T-helper 1 cell treated with Interleukin-12 subunit alpha and Interleukin-12 subunit beta and Interleukin-4 antibody, amounts not matched to agents 30 μg/mL and 1 μg/mL, for 36 hours (primary cell): ENCODE results near the gene CTSC.

Experiments
- H3K27ac Mint-ChIP-seq: one replicate; pipeline ENCODE4 v1.8.0; 2021; ENCODE audit warnings: mild to moderate bottlenecking, mixed read lengths
- H3K27me3 Mint-ChIP-seq: one replicate; pipeline ENCODE4 v1.8.0; 2021; ENCODE audit warnings: low read depth, mixed read lengths
- H3K36me3 Mint-ChIP-seq: one replicate; pipeline ENCODE4 v1.8.0; 2021; ENCODE audit warnings: low read depth, mixed read lengths
- H3K4me1 Mint-ChIP-seq: one replicate; pipeline ENCODE4 v1.8.0; 2021; ENCODE audit warnings: low read depth, mixed read lengths
- H3K4me3 Mint-ChIP-seq: one replicate; pipeline ENCODE4 v1.8.0; 2021; ENCODE audit warnings: mild to moderate bottlenecking, moderate library complexity, mixed read lengths
- H3K9me3 Mint-ChIP-seq: one replicate; pipeline ENCODE4 v1.8.0; 2021; ENCODE audit warnings: mixed read lengths

The CTSC gene

GRCh38 chr11:88337181-88337986 lies at the start of gene CTSC:
Gene CTSC (minus strand): TSS chr11:88337736. CDS start chr11:88337672, 64 bp downstream.
- Mint-ChIP-seq H3K27ac (peak within 1 kb of the TSS; percentile 89), H3K4me3 (peak within 1 kb of the TSS; percentile 92), H3K36me3 (peaks cover 27% of the 10 kb centered on the region), H3K4me1 (peaks cover 45% of the 10 kb centered on the region), H3K9me3 (no peaks in the 10 kb centered on the region), H3K27me3 (no peaks in the 10 kb centered on the region)

GRCh38 chr11:88384669-88385005 lies 47.1 kb upstream of the CTSC start:
- no peak overlapping the region for H3K4me3 Mint-ChIP-seq
- H3K9me3 Mint-ChIP-seq = no peaks in the 10 kb centered on the region
- H3K27ac Mint-ChIP-seq = no peak overlapping the region
- no peaks in the 10 kb centered on the region for H3K27me3 Mint-ChIP-seq
- peaks cover 11% of the 10 kb centered on the region for H3K4me1 Mint-ChIP-seq
- peaks cover 2% of the 10 kb centered on the region for H3K36me3 Mint-ChIP-seq

- Mint-ChIP-seq H3K36me3 (peaks cover 2% of the 10 kb centered on the region), H3K9me3 (no peaks in the 10 kb centered on the region), H3K27ac (peak overlapping the region; percentile 18), H3K4me3 (no peak overlapping the region), H3K4me1 (peaks cover 11% of the 10 kb centered on the region), H3K27me3 (no peaks in the 10 kb centered on the region)
These were observed 46.6 kb upstream of the CTSC start for GRCh38 chr11:88384004-88384668.

GRCh38 chr11:88383447-88383846 lies 45.9 kb upstream of the CTSC start:
- H3K4me3 Mint-ChIP-seq = no peak overlapping the region
- no peaks in the 10 kb centered on the region for H3K9me3 Mint-ChIP-seq
- no peak overlapping the region for H3K27ac Mint-ChIP-seq
- H3K27me3 Mint-ChIP-seq = no peaks in the 10 kb centered on the region
- peaks cover 2% of the 10 kb centered on the region for H3K36me3 Mint-ChIP-seq
- peaks cover 11% of the 10 kb centered on the region for H3K4me1 Mint-ChIP-seq

GRCh38 chr11:88379130-88379529 lies 41.6 kb upstream of the CTSC start:
- no peaks in the 10 kb centered on the region for H3K27me3 Mint-ChIP-seq
- H3K27ac Mint-ChIP-seq = no peak overlapping the region
- no peaks in the 10 kb centered on the region for H3K9me3 Mint-ChIP-seq
- H3K36me3 Mint-ChIP-seq = peaks cover 3% of the 10 kb centered on the region
- peaks cover 11% of the 10 kb centered on the region for H3K4me1 Mint-ChIP-seq
- H3K4me3 Mint-ChIP-seq = no peak overlapping the region

GRCh38 chr11:88378422-88379066 lies 41.0 kb upstream of the CTSC start:
- H3K36me3 Mint-ChIP-seq = peaks cover 5% of the 10 kb centered on the region
- H3K4me1 Mint-ChIP-seq = peaks cover 9% of the 10 kb centered on the region
- H3K9me3 Mint-ChIP-seq = no peaks in the 10 kb centered on the region
- H3K27ac Mint-ChIP-seq = no peak overlapping the region
- no peaks in the 10 kb centered on the region for H3K27me3 Mint-ChIP-seq
- no peak overlapping the region for H3K4me3 Mint-ChIP-seq

- Mint-ChIP-seq H3K4me1 (peaks cover 9% of the 10 kb centered on the region), H3K27me3 (no peaks in the 10 kb centered on the region), H3K36me3 (peaks cover 5% of the 10 kb centered on the region), H3K4me3 (no peak overlapping the region), H3K27ac (no peak overlapping the region), H3K9me3 (no peaks in the 10 kb centered on the region)
These were observed 40.1 kb upstream of the CTSC start for GRCh38 chr11:88377646-88378045.

GRCh38 chr11:88377144-88377543 lies 39.6 kb upstream of the CTSC start:
- no peaks in the 10 kb centered on the region for H3K27me3 Mint-ChIP-seq
- no peaks in the 10 kb centered on the region for H3K9me3 Mint-ChIP-seq
- H3K4me3 Mint-ChIP-seq = no peak overlapping the region
- no peak overlapping the region for H3K27ac Mint-ChIP-seq
- H3K36me3 Mint-ChIP-seq = peaks cover 5% of the 10 kb centered on the region
- peaks cover 9% of the 10 kb centered on the region for H3K4me1 Mint-ChIP-seq

- Mint-ChIP-seq H3K4me1 (peaks cover 12% of the 10 kb centered on the region), H3K4me3 (no peak overlapping the region), H3K27me3 (peaks cover 4% of the 10 kb centered on the region), H3K9me3 (no peaks in the 10 kb centered on the region), H3K36me3 (peaks cover 5% of the 10 kb centered on the region), H3K27ac (no peak overlapping the region)
These were observed 38.5 kb upstream of the CTSC start for GRCh38 chr11:88375927-88376470.

GRCh38 chr11:88370782-88371181 lies 33.2 kb upstream of the CTSC start:
- peaks cover 2% of the 10 kb centered on the region for H3K36me3 Mint-ChIP-seq
- no peak overlapping the region for H3K27ac Mint-ChIP-seq
- no peaks in the 10 kb centered on the region for H3K9me3 Mint-ChIP-seq
- H3K4me3 Mint-ChIP-seq = no peak overlapping the region
- peaks cover 7% of the 10 kb centered on the region for H3K27me3 Mint-ChIP-seq
- H3K4me1 Mint-ChIP-seq = peaks cover 16% of the 10 kb centered on the region

GRCh38 chr11:88367310-88367709 lies 29.8 kb upstream of the CTSC start:
- Mint-ChIP-seq H3K4me1 (peaks cover 23% of the 10 kb centered on the region), H3K36me3 (peaks cover 1% of the 10 kb centered on the region), H3K27ac (no peak overlapping the region), H3K27me3 (peaks cover 7% of the 10 kb centered on the region), H3K4me3 (no peak overlapping the region), H3K9me3 (no peaks in the 10 kb centered on the region)

- H3K27ac Mint-ChIP-seq = no peak overlapping the region
- peaks cover 1% of the 10 kb centered on the region for H3K36me3 Mint-ChIP-seq
- no peak overlapping the region for H3K4me3 Mint-ChIP-seq
- no peaks in the 10 kb centered on the region for H3K27me3 Mint-ChIP-seq
- H3K9me3 Mint-ChIP-seq = no peaks in the 10 kb centered on the region
- H3K4me1 Mint-ChIP-seq = peaks cover 30% of the 10 kb centered on the region
These were observed 26.1 kb upstream of the CTSC start for GRCh38 chr11:88363648-88364065.

GRCh38 chr11:88363004-88363403 lies 25.5 kb upstream of the CTSC start:
- H3K9me3 Mint-ChIP-seq = no peaks in the 10 kb centered on the region
- H3K4me3 Mint-ChIP-seq = no peak overlapping the region
- H3K27ac Mint-ChIP-seq = no peak overlapping the region
- H3K4me1 Mint-ChIP-seq = peaks cover 31% of the 10 kb centered on the region
- no peaks in the 10 kb centered on the region for H3K27me3 Mint-ChIP-seq
- peaks cover 1% of the 10 kb centered on the region for H3K36me3 Mint-ChIP-seq

GRCh38 chr11:88360141-88360540 lies 22.6 kb upstream of the CTSC start:
- Mint-ChIP-seq H3K27me3 (no peaks in the 10 kb centered on the region), H3K4me3 (no peak overlapping the region), H3K4me1 (peaks cover 34% of the 10 kb centered on the region), H3K36me3 (peaks cover 4% of the 10 kb centered on the region), H3K9me3 (no peaks in the 10 kb centered on the region), H3K27ac (no peak overlapping the region)
